Measurements from ENCODE around the gene C2CD2L. TPM values are rescaled to one million over a fixed set of nuclear protein-coding genes. Genes with fewer than 3 reads are reported as not detected.
"Not testable (repeated sequence)": the region's sequence is repeated elsewhere in the genome, so short reads cannot be mapped to it uniquely, and the experiment has no call there.

The C2CD2L gene
- total RNA-seq, 1 donor: 5.6 TPM

DNA sequence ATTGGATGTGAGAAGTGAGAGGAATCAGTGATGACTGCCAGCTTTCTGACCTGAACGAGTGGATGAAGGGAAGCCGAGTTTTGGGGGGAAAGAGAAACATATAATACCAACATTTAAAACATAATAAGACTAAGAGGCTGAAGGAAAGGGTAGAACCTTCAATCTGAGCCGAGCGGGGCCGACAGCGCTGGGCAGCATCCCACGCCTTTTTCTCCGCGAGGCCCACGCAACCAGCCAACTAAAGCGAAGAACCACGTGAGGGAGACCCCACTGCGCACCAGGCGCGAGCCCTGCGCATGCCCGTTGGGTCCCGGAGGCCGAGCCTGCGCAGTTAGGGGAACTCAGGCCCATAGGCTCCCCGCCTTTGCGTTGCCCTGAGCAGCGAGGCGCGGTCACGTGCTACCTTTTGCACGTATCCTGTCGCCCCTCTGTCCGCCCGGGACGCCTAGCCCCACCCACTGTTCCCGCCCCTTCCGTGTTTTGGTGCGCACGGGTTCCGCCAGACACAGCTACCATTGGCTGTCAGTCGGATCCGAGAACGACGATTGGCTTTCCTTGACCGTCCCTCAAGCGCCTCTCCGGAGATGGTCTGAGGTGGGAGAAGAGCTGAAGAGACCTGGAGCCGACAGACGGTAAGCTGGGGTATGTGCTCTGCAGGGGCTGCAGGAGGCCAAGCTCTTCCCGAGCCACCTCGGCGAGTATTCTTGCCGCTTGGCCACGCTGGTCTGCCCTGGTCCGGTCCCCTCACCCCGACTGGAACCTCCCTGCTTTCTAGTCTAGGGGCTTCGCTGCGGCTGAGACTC is 14.1 kb downstream of the C2CD2L start, which contains the start of gene HINFP:
HINFP (plus strand) TSS at position 573 of the 803 bp plus-strand sequence. CDS start 5,365 bp downstream, outside the sequence.
- peak within 1 kb of the TSS; percentile 98 for H3K4me3 ChIP-seq (ENCODE audit: low read depth, low read length)
- DNase-seq (ENCODE audit: low read depth): peak; percentile 98
- TF ChIP-seq, protein P1, sequence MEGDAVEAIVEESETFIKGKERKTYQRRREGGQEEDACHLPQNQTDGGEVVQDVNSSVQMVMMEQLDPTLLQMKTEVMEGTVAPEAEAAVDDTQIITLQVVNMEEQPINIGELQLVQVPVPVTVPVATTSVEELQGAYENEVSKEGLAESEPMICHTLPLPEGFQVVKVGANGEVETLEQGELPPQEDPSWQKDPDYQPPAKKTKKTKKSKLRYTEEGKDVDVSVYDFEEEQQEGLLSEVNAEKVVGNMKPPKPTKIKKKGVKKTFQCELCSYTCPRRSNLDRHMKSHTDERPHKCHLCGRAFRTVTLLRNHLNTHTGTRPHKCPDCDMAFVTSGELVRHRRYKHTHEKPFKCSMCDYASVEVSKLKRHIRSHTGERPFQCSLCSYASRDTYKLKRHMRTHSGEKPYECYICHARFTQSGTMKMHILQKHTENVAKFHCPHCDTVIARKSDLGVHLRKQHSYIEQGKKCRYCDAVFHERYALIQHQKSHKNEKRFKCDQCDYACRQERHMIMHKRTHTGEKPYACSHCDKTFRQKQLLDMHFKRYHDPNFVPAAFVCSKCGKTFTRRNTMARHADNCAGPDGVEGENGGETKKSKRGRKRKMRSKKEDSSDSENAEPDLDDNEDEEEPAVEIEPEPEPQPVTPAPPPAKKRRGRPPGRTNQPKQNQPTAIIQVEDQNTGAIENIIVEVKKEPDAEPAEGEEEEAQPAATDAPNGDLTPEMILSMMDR (IDR thresholded peaks at IDR 0.05; ENCODE audit: insufficient read depth, low read depth, low read length): no peak

DNA sequence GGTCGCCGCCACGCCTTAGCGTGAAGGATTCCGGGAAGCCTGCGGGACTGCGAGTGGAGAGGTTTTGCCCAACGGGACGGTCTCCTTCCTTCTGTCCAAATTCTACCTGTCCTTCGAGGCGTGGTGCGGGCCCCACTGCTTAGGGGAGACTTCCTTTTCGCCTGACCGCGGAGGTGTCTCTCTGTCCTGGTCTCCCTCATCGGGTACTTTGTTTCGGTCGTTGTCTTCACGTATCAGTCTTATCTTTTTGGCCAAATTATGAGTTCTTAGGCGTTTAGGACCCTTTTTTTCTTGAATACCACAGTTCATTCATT is 14.6 kb downstream of the C2CD2L start:
- peak overlapping the region; percentile 98 for H3K4me3 ChIP-seq (ENCODE audit: low read depth, low read length)
- no peak for DNase-seq (ENCODE audit: low read depth)
- TF ChIP-seq, protein P1 (IDR thresholded peaks at IDR 0.05; ENCODE audit: insufficient read depth, low read depth, low read length): no peak

DNA sequence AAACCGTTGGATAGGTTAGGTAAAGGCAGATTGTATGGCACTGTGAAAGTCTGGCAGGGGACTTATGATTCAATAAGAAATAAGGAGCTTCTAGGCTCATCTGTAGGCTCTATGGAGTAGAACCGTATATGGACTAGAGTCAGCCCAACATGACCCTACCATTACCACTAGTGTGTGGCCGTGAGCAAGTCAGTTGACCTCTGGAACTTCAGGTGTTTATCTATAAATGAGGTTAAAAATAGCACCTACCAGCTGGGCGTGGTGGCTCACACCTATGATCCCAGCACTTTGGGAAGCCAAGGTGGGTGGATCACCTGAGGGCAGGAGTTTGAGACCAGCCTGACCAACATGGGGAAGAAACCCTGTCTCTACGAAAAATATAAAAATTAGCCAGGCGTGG is 18.7 kb downstream of the C2CD2L start:
- DNase-seq (ENCODE audit: low read depth): no peak

DNA sequence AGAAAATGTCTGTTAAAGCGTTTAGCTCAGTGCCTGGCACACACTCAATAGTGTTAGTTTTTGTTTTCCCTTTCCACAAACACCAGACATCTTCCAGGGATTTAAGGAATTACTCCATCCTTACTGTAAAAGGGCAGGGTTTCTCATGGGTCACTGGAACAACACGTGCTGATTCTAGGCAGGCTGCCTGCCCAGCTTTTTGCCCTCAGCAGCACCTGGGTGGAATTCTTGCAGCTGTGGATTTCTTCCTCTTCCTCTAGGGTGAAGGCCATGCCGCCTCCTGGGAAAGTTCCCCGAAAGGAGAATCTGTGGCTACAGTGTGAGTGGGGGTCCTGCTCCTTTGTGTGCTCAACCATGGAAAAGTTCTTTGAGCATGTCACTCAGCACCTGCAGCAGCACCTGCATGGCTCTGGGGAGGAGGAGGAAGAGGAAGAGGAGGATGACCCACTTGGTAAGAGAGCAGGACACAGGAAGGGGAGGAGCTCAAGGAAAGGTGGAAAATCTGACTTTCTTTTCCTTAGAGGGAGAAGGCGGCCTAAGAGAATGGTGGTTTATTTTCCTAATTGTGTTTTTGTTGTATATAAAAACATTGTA is 19.6 kb downstream of the C2CD2L start:
- DNase-seq (ENCODE audit: low read depth): peak; percentile 43
- H3K4me3 ChIP-seq (ENCODE audit: low read depth, low read length): no peak overlapping the region
- TF ChIP-seq, protein P1 (IDR thresholded peaks at IDR 0.05; ENCODE audit: insufficient read depth, low read depth, low read length): no peak

More for the DNA sequence above, 18.7 kb downstream of the C2CD2L start:
- no peak overlapping the region for H3K4me3 ChIP-seq (ENCODE audit: low read depth, low read length)
- TF ChIP-seq, protein P1 (IDR thresholded peaks at IDR 0.05; ENCODE audit: insufficient read depth, low read depth, low read length): no peak

DNA sequence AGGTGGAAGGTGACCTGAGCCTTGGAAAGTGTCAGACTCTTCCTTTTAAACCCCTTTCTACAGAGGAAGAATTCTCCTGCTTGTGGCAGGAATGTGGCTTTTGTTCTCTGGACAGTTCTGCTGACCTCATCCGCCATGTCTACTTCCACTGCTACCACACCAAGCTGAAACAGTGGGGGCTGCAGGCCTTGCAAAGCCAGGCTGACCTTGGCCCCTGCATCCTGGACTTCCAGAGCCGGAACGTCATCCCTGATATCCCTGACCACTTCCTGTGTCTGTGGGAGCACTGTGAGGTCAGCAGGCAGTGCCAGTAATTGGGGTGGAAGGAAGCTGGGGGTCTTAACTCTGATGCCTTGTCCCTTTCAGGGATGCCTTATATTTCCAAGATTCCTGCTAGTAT is 23.5 kb downstream of the C2CD2L start:
- TF ChIP-seq, protein P1 (IDR thresholded peaks at IDR 0.05; ENCODE audit: insufficient read depth, low read depth, low read length): peak; percentile 14
- H3K4me3 ChIP-seq (ENCODE audit: low read depth, low read length): no peak overlapping the region
- peak; percentile 68 for DNase-seq (ENCODE audit: low read depth)

DNA sequence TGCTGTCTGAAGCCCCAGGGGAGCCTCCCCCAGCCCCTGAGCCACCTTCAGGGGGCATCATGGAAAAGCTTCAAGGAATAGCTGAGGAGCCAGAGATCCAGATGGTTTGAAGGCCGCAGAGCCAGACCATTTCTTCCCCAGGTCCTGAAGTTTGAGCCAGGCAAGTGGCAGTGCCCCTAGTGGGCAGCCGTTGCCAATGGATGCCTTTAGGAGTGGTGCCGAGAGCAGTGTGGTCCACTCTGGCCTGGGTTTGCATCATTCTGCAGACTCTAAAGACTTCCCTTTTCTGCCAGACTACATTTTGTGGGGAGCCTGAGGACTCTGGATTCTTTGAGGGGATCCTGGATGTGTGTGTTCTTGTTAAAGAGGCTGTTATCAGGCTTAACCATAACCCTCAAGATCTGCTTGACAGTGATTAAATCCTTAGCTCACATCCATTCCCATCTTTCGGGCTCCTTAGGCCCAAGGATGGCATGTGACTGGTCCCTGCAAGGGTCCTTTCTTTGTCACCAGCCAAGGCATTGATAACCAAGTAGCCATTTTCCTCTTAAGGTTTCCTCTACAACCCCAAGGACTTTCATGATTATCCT is 27.3 kb downstream of the C2CD2L start:
- no peak for DNase-seq (ENCODE audit: low read depth)

DNA sequence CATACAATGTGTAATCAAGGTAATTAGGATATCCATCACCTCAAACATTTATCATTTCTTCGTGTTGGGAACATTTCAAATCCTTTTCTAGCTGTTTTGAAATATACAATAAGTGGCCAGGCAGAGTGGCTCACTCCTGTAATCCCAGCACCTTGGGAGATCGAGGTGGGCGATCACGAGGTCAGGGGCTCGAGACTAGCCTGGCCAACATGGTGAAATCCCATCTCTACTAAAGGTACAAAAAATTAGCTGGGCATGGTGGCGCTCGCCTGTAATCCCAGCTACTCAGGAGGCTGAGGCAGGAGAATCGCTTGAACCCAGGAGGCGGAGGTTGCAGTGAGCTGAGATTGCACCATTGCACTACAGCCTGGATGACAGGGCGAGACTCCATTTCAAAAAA is 32.1 kb downstream of the C2CD2L start:
- not testable (repeated sequence) for DNase-seq (ENCODE audit: low read depth); H3K4me3 ChIP-seq (ENCODE audit: low read depth, low read length)

More for the DNA sequence above, 27.3 kb downstream of the C2CD2L start:
- TF ChIP-seq, protein P1 (IDR thresholded peaks at IDR 0.05; ENCODE audit: insufficient read depth, low read depth, low read length): peak; percentile 54
- H3K4me3 ChIP-seq (ENCODE audit: low read depth, low read length): no peak overlapping the region
